GM12891 (cell line): ENCODE data around the gene MRS2.

ENCODE experiments used
- DNase-seq: peaks from one replicate; pipeline ENCODE4 v3.0.0; 2011; ENCODE audit warnings: low spot score; ENCODE audit not compliant: insufficient read length
- FAIRE-seq: peaks from 2 replicates; lab custom pipeline; 2011; peaks lifted over from hg19 to GRCh38; lab: Jason Lieb, UNC
- PAX5 ChIP-seq: IDR thresholded peaks from 2 replicates; pipeline ENCODE4 v1.6.1; 2011; ENCODE audit warnings: low read length, moderate library complexity, mild to moderate bottlenecking; ENCODE audit not compliant: insufficient read depth, severe bottlenecking
- POLR2A ChIP-seq: IDR thresholded peaks from 2 replicates; pipeline ENCODE4 v1.6.1; 2011; ENCODE audit warnings: low read depth, low read length, control low read depth
- POLR2AphosphoS5 ChIP-seq: IDR thresholded peaks from 2 replicates; pipeline ENCODE4 v1.6.1; 2011; ENCODE audit warnings: low read depth, low read length, control low read depth
- POU2F2 ChIP-seq: IDR thresholded peaks from 2 replicates; pipeline ENCODE4 v1.6.1; 2011; ENCODE audit warnings: low read depth, mild to moderate bottlenecking, control low read depth, low read length, moderate library complexity
- SPI1 ChIP-seq: IDR thresholded peaks from 2 replicates; pipeline ENCODE4 v1.6.1; 2011; ENCODE audit warnings: low read depth, low read length, control low read depth
- TAF1 ChIP-seq: IDR thresholded peaks from 2 replicates; pipeline ENCODE4 v1.6.1; 2011; ENCODE audit warnings: low read depth, low read length, control low read depth

MRS2 gene

DNA sequence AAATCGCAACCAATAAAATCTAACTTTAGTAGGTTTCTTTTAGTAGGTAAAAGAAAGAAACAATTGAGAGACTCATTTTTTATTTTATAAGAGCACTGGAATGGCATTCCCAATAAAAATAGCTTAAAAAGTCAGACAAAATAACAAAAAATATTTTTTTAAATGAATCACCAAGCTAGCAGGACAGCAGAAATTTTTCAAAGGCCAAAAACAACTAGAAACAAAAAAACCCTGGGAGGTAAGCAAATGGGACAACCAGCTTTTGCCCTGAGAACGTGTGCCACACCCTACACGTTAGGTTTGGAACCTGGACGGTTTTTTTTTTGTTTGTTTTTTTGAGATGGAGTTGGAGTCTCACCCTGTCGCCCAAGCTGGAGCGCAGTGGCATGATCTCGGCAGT, 67.1 kb downstream of the MRS2 start:
- DNase-seq: no peak
- FAIRE-seq: no peak
- TF ChIP-seq TAF1 (no peak), PAX5 (no peak), SPI1 (no peak)

DNA sequence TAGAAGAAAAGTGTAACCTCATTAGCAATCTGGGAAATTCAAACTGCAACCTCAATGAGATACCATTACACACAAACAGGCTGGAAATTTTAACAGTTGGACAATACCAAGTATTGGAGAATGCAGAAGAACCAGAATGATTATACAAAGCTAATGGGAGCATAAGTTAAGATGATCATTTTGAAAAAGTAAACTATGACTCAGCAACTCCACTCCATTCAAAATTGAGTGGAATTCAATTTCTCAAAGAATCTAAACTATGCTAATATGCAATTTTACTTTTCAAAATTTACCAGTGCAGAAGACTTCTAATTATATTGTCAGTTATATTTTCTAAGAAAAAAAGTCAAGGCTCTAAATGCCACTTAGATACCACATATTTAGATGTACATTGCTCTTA, 69.4 kb downstream of the MRS2 start:
- FAIRE-seq: no peak
- DNase-seq: no peak
- no peak for TF ChIP-seq POLR2AphosphoS5
- TF ChIP-seq POLR2A: no peak
- no peak for TF ChIP-seq SPI1
- no peak for TF ChIP-seq POU2F2
- no peak for TF ChIP-seq TAF1
- no peak for TF ChIP-seq PAX5
